HepG2 (cell line): ENCODE data around the gene RIN3. TPM values are rescaled to one million over a fixed set of nuclear protein-coding genes. Genes with fewer than 3 reads are reported as not detected.

ENCODE experiments used
- ATAC-seq: fragments of 200-7000 bp; cut with Tn5 transposase; 3 replicates; pipeline ENCODE4 v1.9.1; 2020; ENCODE audit warnings: mild to moderate bottlenecking, moderate library complexity
- BruUV-seq: library from RNA; stranded (reverse); fragments of 400-500 nt; replicated peaks from 2 replicates; lab custom pipeline; 2021; lab: Mats Ljungman, UMichigan
- CTCF ChIA-PET: fragments of 300-600 bp; formaldehyde crosslinking; extraction: SDS; loops from one replicate; lab custom pipeline; 2021; ENCODE audit warnings: low total read pairs, inconsistent platforms, low intra/inter-chr PET ratio; lab: Yijun Ruan, JAX
- POLR2A ChIA-PET: fragments of 350-600 bp; sonication (Branson Sonifier 250); formaldehyde crosslinking; loops from one replicate; lab custom pipeline; 2020; ENCODE audit warnings: antibody characterized with exemption, inconsistent platforms; lab: Yijun Ruan, JAX
- DNase-seq: peaks from one replicate; pipeline ENCODE4 v3.0.0-alpha.2; 2015; ENCODE audit warnings: low spot score
- FAIRE-seq: peaks from 3 replicates; lab custom pipeline; 2011; peaks lifted over from hg19 to GRCh38; lab: Jason Lieb, UNC
- H2AFZ ChIP-seq: one replicate; pipeline ENCODE4 v1.6.1; 2011; ENCODE audit warnings: low read length, inconsistent platforms
- H3K27ac ChIP-seq: fragments of 300-600 bp; 3 replicates; pipeline ENCODE4 v1.8.0; 2011; ENCODE audit warnings: mixed run types, mild to moderate bottlenecking, mixed read lengths, low read length, inconsistent platforms; ENCODE audit not compliant: insufficient read depth; ENCODE audit errors: extremely low read length
- H3K27me3 ChIP-seq, 2 experiments: fragments of 200-600 bp in 1 of 2; 2 replicates in 1 of 2; 3 replicates in 1 of 2; pipeline versions ENCODE4 v1.6.0 to v1.8.0; 2011; ENCODE audit warnings: low read length in 2 of 2, mild to moderate bottlenecking in 2 of 2, moderate library complexity in 2 of 2, inconsistent platforms in 1 of 2; ENCODE audit not compliant: insufficient read depth in 2 of 2, control insufficient read depth in 1 of 2
- H3K36me3 ChIP-seq, 2 experiments: fragments of 200-600 bp in 1 of 2; replicated peaks in 1 of 2; 2 replicates in 1 of 2; 3 replicates in 1 of 2; pipeline versions ENCODE4 v1.5.1 to v1.8.0; 2011; ENCODE audit warnings: low read length in 2 of 2, inconsistent platforms in 1 of 2; ENCODE audit not compliant: insufficient read depth in 2 of 2, control insufficient read depth in 1 of 2
- H3K4me1 ChIP-seq: 2 replicates; pipeline ENCODE4 v1.5.1; 2012; ENCODE audit warnings: low read length, inconsistent platforms; ENCODE audit not compliant: insufficient read depth
- H3K4me2 ChIP-seq: 2 replicates; pipeline ENCODE4 v1.6.0; 2011; ENCODE audit warnings: low read depth, low read length, inconsistent platforms
- H3K4me3 ChIP-seq, 3 experiments: fragments of 200-600 bp in 1 of 3; sonication (generic), shearing (Covaris generic) in 1 of 3; replicated peaks in 1 of 3; 2 replicates each; pipeline ENCODE4 v1.5.1; 2011 to 2016; ENCODE audit warnings: low read length in 3 of 3, inconsistent platforms in 2 of 3, low read depth in 2 of 3, mild to moderate bottlenecking in 2 of 3, control low read depth in 1 of 3, mixed read lengths in 1 of 3; ENCODE audit not compliant: insufficient read depth in 1 of 3
- H3K79me2 ChIP-seq: one replicate; pipeline ENCODE4 v1.6.1; 2011; ENCODE audit warnings: low read length, inconsistent platforms; ENCODE audit not compliant: insufficient read depth
- H3K9ac ChIP-seq: 2 replicates; pipeline ENCODE4 v1.6.0; 2011; ENCODE audit warnings: mild to moderate bottlenecking, low read depth, low read length, inconsistent platforms; ENCODE audit not compliant: insufficient read depth
- H3K9me3 ChIP-seq: 2 replicates; pipeline ENCODE4 v1.5.1; 2012; ENCODE audit warnings: mild to moderate bottlenecking, low read length
- H4K20me1 ChIP-seq: 2 replicates; pipeline ENCODE4 v1.6.0; 2011; ENCODE audit warnings: inconsistent platforms, mild to moderate bottlenecking, low read length, moderate library complexity; ENCODE audit not compliant: insufficient read depth
- GZF1 ChIP-seq: sonication (generic); formaldehyde crosslinking; IDR thresholded peaks from 2 replicates; pipeline ENCODE4 v1.5.1; 2020; ENCODE audit warnings: mild to moderate bottlenecking, missing genetic modification reagents
- HOXA9 ChIP-seq: sonication (generic); formaldehyde crosslinking; IDR thresholded peaks from 2 replicates; pipeline ENCODE4 v1.8.1; 2022; ENCODE audit warnings: missing genetic modification reagents, mild to moderate bottlenecking, moderate library complexity, borderline replicate concordance
- ZNF572 ChIP-seq: sonication (generic); formaldehyde crosslinking; IDR thresholded peaks from 2 replicates; pipeline ENCODE4 v1.5.1; 2020; ENCODE audit warnings: mild to moderate bottlenecking, missing genetic modification reagents
- WGBS: methylation state at CpG from one replicate; pipeline ENCODE4 v1.1.6; 2017; ENCODE audit warnings: low lambda C conversion rate; 5-methylcytosine and 5-hydroxymethylcytosine counted together
- in situ Hi-C: cut with HindIII; loops from 2 replicates; pipeline ENCODE4 v1.10.0; 2017; ENCODE audit warnings: low pct_unique_long_range_greater_than_20kb; ENCODE audit not compliant: extremely low pct_ligation_motif_present
- intact Hi-C: fragments of 100-400 bp; cut with micrococcal nuclease; formaldehyde crosslinking; loops from one replicate; pipeline ENCODE4 v1.10.0; 2022; ENCODE audit not compliant: unreplicated experiment
- polyA plus RNA-seq, 8 experiments: library from polyadenylated mRNA; depleted of rRNA in 3 of 8; stranded (reverse) in 7 of 8; unstranded in 1 of 8; fragments of >200 nt; fragmentation: Illumina TruSeq in 4 of 8; extraction: Trizol in 4 of 8; gene quantifications; 2 replicates each; pipeline versions ENCODE4 v1.2.1 to v1.2.3, GENCODE V29; 2011 to 2016; ENCODE audit warnings: low read depth in 4 of 8, missing spikeins in 1 of 8, mixed read lengths in 1 of 8; ENCODE audit not compliant: insufficient read depth in 1 of 8
- total RNA-seq, 5 experiments: library from RNA; depleted of rRNA; stranded (reverse); fragments of >200 nt; fragmentation: Illumina TruSeq; extraction: Trizol; gene quantifications; 2 replicates each; pipeline ENCODE4 v1.2.3, GENCODE V29; 2016; ENCODE audit warnings: low read depth in 1 of 5
- TF ChIP-seq, protein P1 (sequence below): sonication (generic); formaldehyde crosslinking; IDR thresholded peaks from 2 replicates; pipeline ENCODE4 v1.5.1; 2020; ENCODE audit warnings: mild to moderate bottlenecking, missing genetic modification reagents, borderline replicate concordance
- TF ChIP-seq, protein P2 (sequence below): sonication (generic); formaldehyde crosslinking; IDR thresholded peaks from 2 replicates; pipeline ENCODE4 v1.8.1; 2023; ENCODE audit warnings: mild to moderate bottlenecking, inconsistent platforms, moderate library complexity, missing genetic modification reagents, borderline replicate concordance
- TF ChIP-seq, protein P3 (sequence below): sonication (generic); formaldehyde crosslinking; IDR thresholded peaks from 2 replicates; pipeline ENCODE4 v1.5.0; 2020; ENCODE audit warnings: missing genetic modification reagents, mild to moderate bottlenecking, borderline replicate concordance
- TF ChIP-seq, protein P4 (sequence below): sonication (generic); formaldehyde crosslinking; IDR thresholded peaks from 2 replicates; pipeline ENCODE4 v1.5.0; 2020; ENCODE audit warnings: missing genetic modification reagents, mild to moderate bottlenecking, borderline replicate concordance
- TF ChIP-seq, protein P5 (sequence below): IDR thresholded peaks from 2 replicates; pipeline ENCODE4 v1.6.1; 2016; ENCODE audit warnings: low read depth, missing genetic modification reagents, missing compliant biosample characterization

The RIN3 gene
- total and polyA plus RNA-seq, 2 of the 13 experiments (the other 11 are each of a cell fraction or from before 2014, with no cell fraction given): 2.3 to 3.6 TPM

DNA sequence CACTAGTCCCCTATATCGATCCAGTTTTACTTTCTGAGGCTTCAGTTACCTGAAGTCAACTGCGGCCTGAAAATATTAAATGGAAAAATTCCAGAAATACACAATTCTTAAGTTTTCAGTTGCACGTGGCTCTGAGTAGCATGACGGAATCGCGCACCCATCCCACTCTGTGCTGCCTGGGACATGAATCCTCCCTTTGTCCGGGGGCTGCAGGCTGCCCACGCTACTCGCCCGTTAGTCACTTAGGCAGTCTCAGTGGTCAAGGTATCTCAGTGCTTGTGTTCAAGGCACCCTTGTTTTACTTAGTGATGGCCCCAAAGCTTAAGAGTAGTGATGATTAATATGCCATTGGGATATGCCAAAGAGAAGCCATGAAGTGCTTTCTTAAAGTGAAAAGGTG is 188.2 kb downstream of the RIN3 start:
- CTCF ChIA-PET: no interaction called here
- in situ Hi-C loops: no loop called here
- TF ChIP-seq, protein P1, sequence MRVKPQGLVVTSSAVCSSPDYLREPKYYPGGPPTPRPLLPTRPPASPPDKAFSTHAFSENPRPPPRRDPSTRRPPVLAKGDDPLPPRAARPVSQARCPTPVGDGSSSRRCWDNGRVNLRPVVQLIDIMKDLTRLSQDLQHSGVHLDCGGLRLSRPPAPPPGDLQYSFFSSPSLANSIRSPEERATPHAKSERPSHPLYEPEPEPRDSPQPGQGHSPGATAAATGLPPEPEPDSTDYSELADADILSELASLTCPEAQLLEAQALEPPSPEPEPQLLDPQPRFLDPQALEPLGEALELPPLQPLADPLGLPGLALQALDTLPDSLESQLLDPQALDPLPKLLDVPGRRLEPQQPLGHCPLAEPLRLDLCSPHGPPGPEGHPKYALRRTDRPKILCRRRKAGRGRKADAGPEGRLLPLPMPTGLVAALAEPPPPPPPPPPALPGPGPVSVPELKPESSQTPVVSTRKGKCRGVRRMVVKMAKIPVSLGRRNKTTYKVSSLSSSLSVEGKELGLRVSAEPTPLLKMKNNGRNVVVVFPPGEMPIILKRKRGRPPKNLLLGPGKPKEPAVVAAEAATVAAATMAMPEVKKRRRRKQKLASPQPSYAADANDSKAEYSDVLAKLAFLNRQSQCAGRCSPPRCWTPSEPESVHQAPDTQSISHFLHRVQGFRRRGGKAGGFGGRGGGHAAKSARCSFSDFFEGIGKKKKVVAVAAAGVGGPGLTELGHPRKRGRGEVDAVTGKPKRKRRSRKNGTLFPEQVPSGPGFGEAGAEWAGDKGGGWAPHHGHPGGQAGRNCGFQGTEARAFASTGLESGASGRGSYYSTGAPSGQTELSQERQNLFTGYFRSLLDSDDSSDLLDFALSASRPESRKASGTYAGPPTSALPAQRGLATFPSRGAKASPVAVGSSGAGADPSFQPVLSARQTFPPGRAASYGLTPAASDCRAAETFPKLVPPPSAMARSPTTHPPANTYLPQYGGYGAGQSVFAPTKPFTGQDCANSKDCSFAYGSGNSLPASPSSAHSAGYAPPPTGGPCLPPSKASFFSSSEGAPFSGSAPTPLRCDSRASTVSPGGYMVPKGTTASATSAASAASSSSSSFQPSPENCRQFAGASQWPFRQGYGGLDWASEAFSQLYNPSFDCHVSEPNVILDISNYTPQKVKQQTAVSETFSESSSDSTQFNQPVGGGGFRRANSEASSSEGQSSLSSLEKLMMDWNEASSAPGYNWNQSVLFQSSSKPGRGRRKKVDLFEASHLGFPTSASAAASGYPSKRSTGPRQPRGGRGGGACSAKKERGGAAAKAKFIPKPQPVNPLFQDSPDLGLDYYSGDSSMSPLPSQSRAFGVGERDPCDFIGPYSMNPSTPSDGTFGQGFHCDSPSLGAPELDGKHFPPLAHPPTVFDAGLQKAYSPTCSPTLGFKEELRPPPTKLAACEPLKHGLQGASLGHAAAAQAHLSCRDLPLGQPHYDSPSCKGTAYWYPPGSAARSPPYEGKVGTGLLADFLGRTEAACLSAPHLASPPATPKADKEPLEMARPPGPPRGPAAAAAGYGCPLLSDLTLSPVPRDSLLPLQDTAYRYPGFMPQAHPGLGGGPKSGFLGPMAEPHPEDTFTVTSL (CRISPR knock-in tag): no peak
- TF ChIP-seq, protein P2, sequence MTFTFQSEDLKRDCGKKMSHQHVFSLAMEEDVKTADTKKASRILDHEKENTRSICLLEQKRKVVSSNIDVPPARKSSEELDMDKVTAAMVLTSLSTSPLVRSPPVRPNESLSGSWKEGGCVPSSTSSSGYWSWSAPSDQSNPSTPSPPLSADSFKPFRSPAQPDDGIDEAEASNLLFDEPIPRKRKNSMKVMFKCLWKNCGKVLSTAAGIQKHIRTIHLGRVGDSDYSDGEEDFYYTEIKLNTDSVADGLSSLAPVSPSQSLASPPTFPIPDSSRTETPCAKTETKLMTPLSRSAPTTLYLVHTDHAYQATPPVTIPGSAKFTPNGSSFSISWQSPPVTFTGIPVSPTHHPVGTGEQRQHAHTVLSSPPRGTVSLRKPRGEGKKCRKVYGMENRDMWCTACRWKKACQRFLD (CRISPR knock-in tag): no peak
- TF ChIP-seq, protein P3, sequence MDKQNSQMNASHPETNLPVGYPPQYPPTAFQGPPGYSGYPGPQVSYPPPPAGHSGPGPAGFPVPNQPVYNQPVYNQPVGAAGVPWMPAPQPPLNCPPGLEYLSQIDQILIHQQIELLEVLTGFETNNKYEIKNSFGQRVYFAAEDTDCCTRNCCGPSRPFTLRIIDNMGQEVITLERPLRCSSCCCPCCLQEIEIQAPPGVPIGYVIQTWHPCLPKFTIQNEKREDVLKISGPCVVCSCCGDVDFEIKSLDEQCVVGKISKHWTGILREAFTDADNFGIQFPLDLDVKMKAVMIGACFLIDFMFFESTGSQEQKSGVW (CRISPR knock-in tag): no peak
- TF ChIP-seq ZNF572 (CRISPR knock-in tag) (no peak), GZF1 (CRISPR knock-in tag) (no peak), HOXA9 (CRISPR knock-in tag) (no peak)
- TF ChIP-seq, protein P4, sequence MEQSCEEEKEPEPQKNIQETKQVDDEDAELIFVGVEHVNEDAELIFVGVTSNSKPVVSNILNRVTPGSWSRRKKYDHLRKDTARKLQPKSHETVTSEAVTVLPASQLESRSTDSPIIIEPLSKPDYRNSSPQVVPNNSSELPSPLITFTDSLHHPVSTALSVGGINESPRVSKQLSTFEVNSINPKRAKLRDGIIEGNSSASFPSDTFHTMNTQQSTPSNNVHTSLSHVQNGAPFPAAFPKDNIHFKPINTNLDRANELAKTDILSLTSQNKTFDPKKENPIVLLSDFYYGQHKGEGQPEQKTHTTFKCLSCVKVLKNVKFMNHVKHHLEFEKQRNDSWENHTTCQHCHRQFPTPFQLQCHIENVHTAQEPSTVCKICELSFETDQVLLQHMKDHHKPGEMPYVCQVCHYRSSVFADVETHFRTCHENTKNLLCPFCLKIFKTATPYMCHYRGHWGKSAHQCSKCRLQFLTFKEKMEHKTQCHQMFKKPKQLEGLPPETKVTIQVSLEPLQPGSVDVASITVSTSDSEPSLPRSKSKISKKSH (CRISPR knock-in tag): no peak
- TF ChIP-seq, protein P5, sequence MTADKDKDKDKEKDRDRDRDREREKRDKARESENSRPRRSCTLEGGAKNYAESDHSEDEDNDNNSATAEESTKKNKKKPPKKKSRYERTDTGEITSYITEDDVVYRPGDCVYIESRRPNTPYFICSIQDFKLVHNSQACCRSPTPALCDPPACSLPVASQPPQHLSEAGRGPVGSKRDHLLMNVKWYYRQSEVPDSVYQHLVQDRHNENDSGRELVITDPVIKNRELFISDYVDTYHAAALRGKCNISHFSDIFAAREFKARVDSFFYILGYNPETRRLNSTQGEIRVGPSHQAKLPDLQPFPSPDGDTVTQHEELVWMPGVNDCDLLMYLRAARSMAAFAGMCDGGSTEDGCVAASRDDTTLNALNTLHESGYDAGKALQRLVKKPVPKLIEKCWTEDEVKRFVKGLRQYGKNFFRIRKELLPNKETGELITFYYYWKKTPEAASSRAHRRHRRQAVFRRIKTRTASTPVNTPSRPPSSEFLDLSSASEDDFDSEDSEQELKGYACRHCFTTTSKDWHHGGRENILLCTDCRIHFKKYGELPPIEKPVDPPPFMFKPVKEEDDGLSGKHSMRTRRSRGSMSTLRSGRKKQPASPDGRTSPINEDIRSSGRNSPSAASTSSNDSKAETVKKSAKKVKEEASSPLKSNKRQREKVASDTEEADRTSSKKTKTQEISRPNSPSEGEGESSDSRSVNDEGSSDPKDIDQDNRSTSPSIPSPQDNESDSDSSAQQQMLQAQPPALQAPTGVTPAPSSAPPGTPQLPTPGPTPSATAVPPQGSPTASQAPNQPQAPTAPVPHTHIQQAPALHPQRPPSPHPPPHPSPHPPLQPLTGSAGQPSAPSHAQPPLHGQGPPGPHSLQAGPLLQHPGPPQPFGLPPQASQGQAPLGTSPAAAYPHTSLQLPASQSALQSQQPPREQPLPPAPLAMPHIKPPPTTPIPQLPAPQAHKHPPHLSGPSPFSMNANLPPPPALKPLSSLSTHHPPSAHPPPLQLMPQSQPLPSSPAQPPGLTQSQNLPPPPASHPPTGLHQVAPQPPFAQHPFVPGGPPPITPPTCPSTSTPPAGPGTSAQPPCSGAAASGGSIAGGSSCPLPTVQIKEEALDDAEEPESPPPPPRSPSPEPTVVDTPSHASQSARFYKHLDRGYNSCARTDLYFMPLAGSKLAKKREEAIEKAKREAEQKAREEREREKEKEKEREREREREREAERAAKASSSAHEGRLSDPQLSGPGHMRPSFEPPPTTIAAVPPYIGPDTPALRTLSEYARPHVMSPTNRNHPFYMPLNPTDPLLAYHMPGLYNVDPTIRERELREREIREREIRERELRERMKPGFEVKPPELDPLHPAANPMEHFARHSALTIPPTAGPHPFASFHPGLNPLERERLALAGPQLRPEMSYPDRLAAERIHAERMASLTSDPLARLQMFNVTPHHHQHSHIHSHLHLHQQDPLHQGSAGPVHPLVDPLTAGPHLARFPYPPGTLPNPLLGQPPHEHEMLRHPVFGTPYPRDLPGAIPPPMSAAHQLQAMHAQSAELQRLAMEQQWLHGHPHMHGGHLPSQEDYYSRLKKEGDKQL (CRISPR knock-in tag): no peak

More for the DNA sequence above, 188.2 kb downstream of the RIN3 start:
- H3K27me3 ChIP-seq: no peaks in the 10 kb centered on the region; a peak in 1 of 5 replicates
- ATAC-seq (no peak), FAIRE-seq (no peak), DNase-seq (no peak)
- H3K4me1 ChIP-seq: no peaks in the 10 kb centered on the region
- BruUV-seq: no TSS peak
- no peaks in the 10 kb centered on the region for H3K9me3 ChIP-seq
- peaks cover 0 to 4% of the 10 kb centered on the region in 2 experiments; a peak in 3 of 5 replicates for H3K36me3 ChIP-seq
- no peak overlapping the region for H3K9ac ChIP-seq
- H3K4me2 ChIP-seq: no peak overlapping the region
- WGBS: 89% methylated on average over 10 of the region's 10 CpGs
- POLR2A ChIA-PET: no interaction called here
- no peaks in the 10 kb centered on the region for H3K79me2 ChIP-seq
- H4K20me1 ChIP-seq: no peaks in the 10 kb centered on the region
- H3K4me3 ChIP-seq: no peak overlapping the region
- intact Hi-C loops: no loop called here
- no peak overlapping the region for H2AFZ ChIP-seq
- H3K27ac ChIP-seq: no peak overlapping the region
